WERI-Rb-1 (cell line): ENCODE data around the gene TMEM212.

Source experiments
- DNase-seq: peaks from one replicate; pipeline ENCODE4 v3.0.0-alpha.2; 2020
- H3K27ac ChIP-seq: fragments of 250-450 bp; sonication (Bioruptor Pico); 2 replicates; pipeline ENCODE4 v1.5.1; 2020; ENCODE audit warnings: mild to moderate bottlenecking, moderate library complexity
- H3K27me3 ChIP-seq: fragments of 250-450 bp; sonication (Bioruptor Pico); 2 replicates; pipeline ENCODE4 v1.5.1; 2021; ENCODE audit warnings: mild to moderate bottlenecking, low read depth, moderate library complexity; ENCODE audit not compliant: insufficient read depth, severe bottlenecking
- H3K36me3 ChIP-seq: fragments of 250-450 bp; sonication (Bioruptor Pico); 2 replicates; pipeline ENCODE4 v1.5.1; 2020; ENCODE audit warnings: mild to moderate bottlenecking, moderate library complexity
- H3K4me3 ChIP-seq: 2 replicates; pipeline ENCODE4 v1.5.1; 2011; ENCODE audit warnings: low read depth, mild to moderate bottlenecking, control low read depth, low read length
- H3K9me3 ChIP-seq: fragments of 250-450 bp; sonication (Bioruptor Pico); 2 replicates; pipeline ENCODE4 v1.5.1; 2021; ENCODE audit warnings: mild to moderate bottlenecking, moderate library complexity; ENCODE audit not compliant: severe bottlenecking
- TF ChIP-seq, protein P1 (sequence below): IDR thresholded peaks from 2 replicates; pipeline ENCODE4 v1.5.1; 2011; ENCODE audit warnings: low read depth, mild to moderate bottlenecking, control low read depth, inconsistent platforms, low read length

Gene TMEM212

GRCh38 chr3:171883257-171883892 lies 40.2 kb downstream of the TMEM212 start:
- DNase-seq: no peak
- no peak overlapping the region for H3K27ac ChIP-seq
- TF ChIP-seq, protein P1, sequence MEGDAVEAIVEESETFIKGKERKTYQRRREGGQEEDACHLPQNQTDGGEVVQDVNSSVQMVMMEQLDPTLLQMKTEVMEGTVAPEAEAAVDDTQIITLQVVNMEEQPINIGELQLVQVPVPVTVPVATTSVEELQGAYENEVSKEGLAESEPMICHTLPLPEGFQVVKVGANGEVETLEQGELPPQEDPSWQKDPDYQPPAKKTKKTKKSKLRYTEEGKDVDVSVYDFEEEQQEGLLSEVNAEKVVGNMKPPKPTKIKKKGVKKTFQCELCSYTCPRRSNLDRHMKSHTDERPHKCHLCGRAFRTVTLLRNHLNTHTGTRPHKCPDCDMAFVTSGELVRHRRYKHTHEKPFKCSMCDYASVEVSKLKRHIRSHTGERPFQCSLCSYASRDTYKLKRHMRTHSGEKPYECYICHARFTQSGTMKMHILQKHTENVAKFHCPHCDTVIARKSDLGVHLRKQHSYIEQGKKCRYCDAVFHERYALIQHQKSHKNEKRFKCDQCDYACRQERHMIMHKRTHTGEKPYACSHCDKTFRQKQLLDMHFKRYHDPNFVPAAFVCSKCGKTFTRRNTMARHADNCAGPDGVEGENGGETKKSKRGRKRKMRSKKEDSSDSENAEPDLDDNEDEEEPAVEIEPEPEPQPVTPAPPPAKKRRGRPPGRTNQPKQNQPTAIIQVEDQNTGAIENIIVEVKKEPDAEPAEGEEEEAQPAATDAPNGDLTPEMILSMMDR: no peak
- no peaks in the 10 kb centered on the region for H3K9me3 ChIP-seq
- no peaks in the 10 kb centered on the region for H3K27me3 ChIP-seq
- H3K4me3 ChIP-seq: no peak overlapping the region
- no peaks in the 10 kb centered on the region for H3K36me3 ChIP-seq

GRCh38 chr3:171883893-171884279 lies 40.7 kb downstream of the TMEM212 start:
- no peak for DNase-seq
- Histone ChIP-seq H3K27ac (no peak overlapping the region), H3K9me3 (no peaks in the 10 kb centered on the region), H3K36me3 (no peaks in the 10 kb centered on the region), H3K27me3 (no peaks in the 10 kb centered on the region), H3K4me3 (no peak overlapping the region)
- TF ChIP-seq, protein P1: no peak

DNA sequence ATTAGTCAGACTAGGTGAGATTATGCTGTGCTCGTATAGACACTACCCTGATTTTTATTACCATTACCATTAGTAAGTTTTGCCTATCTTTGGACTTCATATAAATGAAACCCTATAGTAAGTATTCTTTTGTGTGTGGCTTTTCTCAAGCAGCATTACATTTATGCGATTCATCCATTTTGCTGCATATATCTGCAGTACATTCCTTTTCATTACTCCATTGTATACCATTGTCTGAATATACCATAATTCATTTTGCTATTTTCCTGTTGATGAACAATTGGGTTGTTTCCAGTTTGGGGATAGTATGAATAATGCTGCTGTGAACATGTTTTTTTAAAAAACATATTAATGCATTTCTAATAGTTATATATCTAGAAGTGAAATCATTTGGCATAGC lies 45.3 kb downstream of the TMEM212 start:
- no peaks in the 10 kb centered on the region for H3K27me3 ChIP-seq
- H3K9me3 ChIP-seq: no peaks in the 10 kb centered on the region
- TF ChIP-seq, protein P1: no peak
- no peaks in the 10 kb centered on the region for H3K36me3 ChIP-seq
- H3K4me3 ChIP-seq: no peak overlapping the region
- no peak for DNase-seq
- H3K27ac ChIP-seq: no peak overlapping the region

GRCh38 chr3:171890398-171890797 lies 47.2 kb downstream of the TMEM212 start:
- DNase-seq: no peak
- TF ChIP-seq, protein P1: no peak
- no peak overlapping the region for H3K27ac ChIP-seq

DNA sequence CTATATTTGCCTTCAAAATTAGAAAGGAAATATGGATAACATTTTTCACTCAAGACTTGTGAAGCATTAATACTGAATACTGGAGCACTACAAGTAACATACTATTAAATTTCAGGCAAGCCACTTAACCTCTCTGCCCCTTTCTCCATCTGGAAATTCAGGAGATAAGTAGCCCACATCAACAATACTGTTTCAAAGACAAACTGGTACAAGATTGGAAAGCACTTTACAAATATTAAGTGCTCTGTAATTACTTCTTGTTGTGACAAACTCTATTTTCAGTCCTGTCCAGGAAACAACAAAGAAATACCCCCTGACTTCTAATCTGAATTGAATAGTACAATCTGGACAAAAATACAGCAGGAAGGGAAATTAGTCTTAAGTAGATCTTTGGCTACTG lies 49.3 kb downstream of the TMEM212 start:
- no peak overlapping the region for H3K4me3 ChIP-seq
- H3K27me3 ChIP-seq: no peaks in the 10 kb centered on the region
- H3K9me3 ChIP-seq: no peaks in the 10 kb centered on the region
- no peaks in the 10 kb centered on the region for H3K36me3 ChIP-seq
- TF ChIP-seq, protein P1: no peak
- no peak for DNase-seq
- H3K27ac ChIP-seq: no peak overlapping the region

More at GRCh38 chr3:171890398-171890797, 47.2 kb downstream of the TMEM212 start:
- Histone ChIP-seq H3K4me3 (no peak overlapping the region), H3K9me3 (no peaks in the 10 kb centered on the region), H3K27me3 (no peaks in the 10 kb centered on the region), H3K36me3 (no peaks in the 10 kb centered on the region)

GRCh38 chr3:171895291-171895690 lies 52.1 kb downstream of the TMEM212 start:
- TF ChIP-seq, protein P1: no peak
- DNase-seq: no peak
- no peak overlapping the region for H3K4me3 ChIP-seq

More at GRCh38 chr3:171895291-171895690, 52.1 kb downstream of the TMEM212 start:
- Histone ChIP-seq H3K27me3 (no peaks in the 10 kb centered on the region), H3K9me3 (no peaks in the 10 kb centered on the region), H3K36me3 (no peaks in the 10 kb centered on the region), H3K27ac (no peak overlapping the region)
